ENCODE results near the gene PPARD. TPM values are rescaled to one million over a fixed set of nuclear protein-coding genes. Genes with fewer than 3 reads are reported as not detected.

PPARD gene
- total RNA-seq, 4 donors from 2014 or later: 17.0 to 42.8 (median 28.2) TPM

GRCh38 chr6:35368038-35368887 lies 25.9 kb downstream of the PPARD start:
- WGBS, 2 donors: 73% methylated on average over 2 of the region's 2 CpGs; no CpG with 5 or more reads in 1 of the 2 donors
- H3K36me3 ChIP-seq: no peaks in the 10 kb centered on the region
- no peaks in the 10 kb centered on the region for H3K9me3 ChIP-seq
- no peak overlapping the region for H3K4me3 ChIP-seq
- peaks cover 12 to 47% (median 19%) of the 10 kb centered on the region in 3 donors for H3K4me1 ChIP-seq
- H3K27ac ChIP-seq: no peak overlapping the region
- DNase-seq: no peak
- H3K27me3 ChIP-seq: no peaks in the 10 kb centered on the region
- intact Hi-C loops (cut with DNase I): no loop called here
- no peak for TF ChIP-seq CTCF (IDR thresholded peaks at IDR 0.05)
- no peak for TF ChIP-seq POLR2A (IDR thresholded peaks at IDR 0.05)

- no peak for DNase-seq
- Histone ChIP-seq H3K36me3 (no peaks in the 10 kb centered on the region), H3K27me3 (no peaks in the 10 kb centered on the region), H3K27ac (peak overlapping the region; percentile 5 to 65 (median 28)), H3K4me3 (no peak overlapping the region), H3K4me1 (peaks cover 12 to 48% (median 19%) of the 10 kb centered on the region in 3 donors), H3K9me3 (no peaks in the 10 kb centered on the region)
- intact Hi-C loops (cut with DNase I): no loop called here
- 7 to 17% methylated on average over 4 to 7 of the region's 8 CpGs for WGBS, 2 donors
- TF ChIP-seq POLR2A (IDR thresholded peaks at IDR 0.05) (no peak), CTCF (IDR thresholded peaks at IDR 0.05) (no peak)
Observed at GRCh38 chr6:35370124-35370741, 27.9 kb downstream of the PPARD start.

- no peak for DNase-seq
- Histone ChIP-seq H3K27ac (peak overlapping the region in 3 of 4 donors; percentile 10 to 65 (median 47)), H3K27me3 (no peaks in the 10 kb centered on the region), H3K36me3 (no peaks in the 10 kb centered on the region), H3K9me3 (no peaks in the 10 kb centered on the region), H3K4me1 (peaks cover 12 to 48% (median 19%) of the 10 kb centered on the region in 3 donors), H3K4me3 (no peak overlapping the region)
- intact Hi-C loops (cut with DNase I): no loop called here
- TF ChIP-seq POLR2A (IDR thresholded peaks at IDR 0.05) (no peak), CTCF (IDR thresholded peaks at IDR 0.05) (no peak)
- 63 to 69% methylated on average over 9 of the region's 9 CpGs for WGBS, 2 donors
Observed at GRCh38 chr6:35370785-35371493, 28.6 kb downstream of the PPARD start.

GRCh38 chr6:35371494-35372262 lies 29.3 kb downstream of the PPARD start:
- H3K27ac ChIP-seq: no peak overlapping the region
- TF ChIP-seq CTCF (IDR thresholded peaks at IDR 0.05): no peak
- TF ChIP-seq POLR2A (IDR thresholded peaks at IDR 0.05): no peak
- H3K36me3 ChIP-seq: no peaks in the 10 kb centered on the region
- intact Hi-C loops (cut with DNase I): no loop called here
- H3K27me3 ChIP-seq: no peaks in the 10 kb centered on the region
- no peak for DNase-seq
- no peaks in the 10 kb centered on the region for H3K9me3 ChIP-seq
- WGBS, 2 donors: 87 to 91% methylated on average over 8 of the region's 8 CpGs
- H3K4me3 ChIP-seq: no peak overlapping the region
- H3K4me1 ChIP-seq: peaks cover 12 to 54% (median 22%) of the 10 kb centered on the region in 3 donors
